ENCODE results near the gene PHLPP2.

PHLPP2 gene

DNA sequence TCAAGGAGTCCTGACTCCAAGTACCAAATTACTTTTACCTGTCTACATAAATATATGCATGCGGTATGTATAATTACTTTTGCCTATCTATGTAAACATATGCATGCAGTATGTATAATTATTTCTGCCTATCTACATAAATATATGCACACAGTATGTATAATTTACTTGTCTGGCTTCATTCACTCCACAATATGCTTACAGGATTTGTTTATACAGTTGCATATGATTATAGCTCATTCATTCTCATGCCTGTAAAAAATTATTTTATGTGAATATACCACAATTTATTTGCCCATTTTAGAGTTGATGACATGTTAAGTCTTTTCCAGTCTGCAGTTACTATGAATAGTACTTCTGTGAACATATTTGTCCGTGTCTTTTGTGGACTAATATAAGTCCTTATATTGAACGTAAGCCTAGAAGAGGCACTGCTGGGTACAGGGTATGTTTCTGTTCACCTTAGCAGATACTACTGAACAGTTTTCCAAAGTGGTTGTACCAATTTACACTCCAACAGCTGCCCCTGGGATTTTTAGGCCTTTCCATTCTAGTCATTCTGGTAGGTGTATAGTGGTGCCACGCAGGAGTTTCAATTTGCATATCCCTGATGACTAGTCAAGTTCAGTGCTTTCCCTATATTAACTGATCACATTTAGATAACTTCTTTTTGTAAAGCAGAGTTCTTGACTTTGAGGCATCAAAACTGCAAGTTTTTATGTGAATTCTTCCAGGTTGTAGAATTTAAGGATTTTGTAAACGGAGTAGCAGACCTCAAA, 51.5 kb downstream of the PHLPP2 start:
- no peak for DNase-seq (ENCODE audit: extremely low read depth, low read depth)
- TF ChIP-seq, protein P1, sequence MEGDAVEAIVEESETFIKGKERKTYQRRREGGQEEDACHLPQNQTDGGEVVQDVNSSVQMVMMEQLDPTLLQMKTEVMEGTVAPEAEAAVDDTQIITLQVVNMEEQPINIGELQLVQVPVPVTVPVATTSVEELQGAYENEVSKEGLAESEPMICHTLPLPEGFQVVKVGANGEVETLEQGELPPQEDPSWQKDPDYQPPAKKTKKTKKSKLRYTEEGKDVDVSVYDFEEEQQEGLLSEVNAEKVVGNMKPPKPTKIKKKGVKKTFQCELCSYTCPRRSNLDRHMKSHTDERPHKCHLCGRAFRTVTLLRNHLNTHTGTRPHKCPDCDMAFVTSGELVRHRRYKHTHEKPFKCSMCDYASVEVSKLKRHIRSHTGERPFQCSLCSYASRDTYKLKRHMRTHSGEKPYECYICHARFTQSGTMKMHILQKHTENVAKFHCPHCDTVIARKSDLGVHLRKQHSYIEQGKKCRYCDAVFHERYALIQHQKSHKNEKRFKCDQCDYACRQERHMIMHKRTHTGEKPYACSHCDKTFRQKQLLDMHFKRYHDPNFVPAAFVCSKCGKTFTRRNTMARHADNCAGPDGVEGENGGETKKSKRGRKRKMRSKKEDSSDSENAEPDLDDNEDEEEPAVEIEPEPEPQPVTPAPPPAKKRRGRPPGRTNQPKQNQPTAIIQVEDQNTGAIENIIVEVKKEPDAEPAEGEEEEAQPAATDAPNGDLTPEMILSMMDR (IDR thresholded peaks at IDR 0.05; ENCODE audit: low read depth, low read length, missing control alignments): no peak
- H3K4me3 ChIP-seq (replicated peaks; ENCODE audit: low read depth, low read length): no peak overlapping the region

DNA sequence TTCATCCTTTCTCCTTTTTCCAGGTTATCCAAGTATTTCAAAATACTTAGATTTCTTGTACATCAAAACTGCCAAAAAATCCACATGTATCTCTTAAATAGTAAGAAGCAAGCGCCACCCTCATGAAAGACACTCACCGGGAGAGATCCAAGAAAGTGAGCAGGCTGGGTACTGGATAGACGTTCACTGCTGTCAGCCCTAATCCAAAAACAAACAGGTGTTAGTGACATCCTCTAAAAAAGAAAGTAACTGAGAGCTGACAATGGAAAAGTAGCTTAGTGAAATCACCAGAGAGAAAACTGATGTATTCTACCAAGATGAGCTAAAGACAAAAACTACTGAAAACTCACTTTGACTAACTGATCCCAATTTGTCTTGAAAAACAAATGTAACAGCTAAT, 52.4 kb downstream of the PHLPP2 start:
- no peak for DNase-seq (ENCODE audit: extremely low read depth, low read depth)
- H3K4me3 ChIP-seq (replicated peaks; ENCODE audit: low read depth, low read length): no peak overlapping the region
- TF ChIP-seq, protein P1 (IDR thresholded peaks at IDR 0.05; ENCODE audit: low read depth, low read length, missing control alignments): no peak

DNA sequence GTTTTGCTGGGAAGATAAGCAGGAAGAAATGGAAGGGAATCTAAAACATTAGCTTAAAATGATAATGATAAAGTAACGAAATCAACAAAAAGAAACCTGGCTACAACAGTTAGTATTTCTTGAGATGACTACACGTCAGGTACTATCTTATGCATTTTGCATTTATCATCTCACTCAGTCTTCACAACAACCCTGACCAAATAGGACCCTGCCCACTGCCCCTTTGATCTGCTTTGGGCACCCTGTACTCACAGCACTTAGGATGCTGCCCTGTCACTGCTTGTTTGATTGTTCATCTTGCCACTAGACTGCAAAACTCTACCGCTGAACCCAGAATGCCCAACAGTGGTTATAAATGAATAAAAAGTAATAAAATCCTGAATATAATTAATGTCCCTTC, 53.3 kb downstream of the PHLPP2 start:
- TF ChIP-seq, protein P1 (IDR thresholded peaks at IDR 0.05; ENCODE audit: low read depth, low read length, missing control alignments): no peak
- no peak for DNase-seq (ENCODE audit: extremely low read depth, low read depth)
- no peak overlapping the region for H3K4me3 ChIP-seq (replicated peaks; ENCODE audit: low read depth, low read length)

DNA sequence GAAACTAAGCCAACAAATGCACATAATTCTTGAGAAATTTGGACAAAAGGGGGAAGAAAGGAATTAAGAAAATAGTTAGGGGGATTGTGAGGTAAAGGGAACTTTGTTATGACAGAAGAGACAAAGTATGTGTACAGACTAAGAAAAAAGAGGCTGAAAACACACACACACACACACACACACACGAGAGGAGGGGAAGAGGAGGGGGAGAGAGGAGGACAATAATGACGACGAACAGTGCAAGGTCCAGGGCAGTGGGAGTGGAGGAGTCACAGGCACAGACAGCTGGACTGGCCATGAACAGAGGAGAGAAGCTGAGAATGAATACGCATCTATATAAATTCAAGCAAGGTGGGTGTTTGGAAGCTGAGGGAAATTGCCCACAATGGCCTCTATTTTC, 54.0 kb downstream of the PHLPP2 start:
- DNase-seq (ENCODE audit: extremely low read depth, low read depth): no peak
- TF ChIP-seq, protein P1 (IDR thresholded peaks at IDR 0.05; ENCODE audit: low read depth, low read length, missing control alignments): no peak
- no peak overlapping the region for H3K4me3 ChIP-seq (replicated peaks; ENCODE audit: low read depth, low read length)

DNA sequence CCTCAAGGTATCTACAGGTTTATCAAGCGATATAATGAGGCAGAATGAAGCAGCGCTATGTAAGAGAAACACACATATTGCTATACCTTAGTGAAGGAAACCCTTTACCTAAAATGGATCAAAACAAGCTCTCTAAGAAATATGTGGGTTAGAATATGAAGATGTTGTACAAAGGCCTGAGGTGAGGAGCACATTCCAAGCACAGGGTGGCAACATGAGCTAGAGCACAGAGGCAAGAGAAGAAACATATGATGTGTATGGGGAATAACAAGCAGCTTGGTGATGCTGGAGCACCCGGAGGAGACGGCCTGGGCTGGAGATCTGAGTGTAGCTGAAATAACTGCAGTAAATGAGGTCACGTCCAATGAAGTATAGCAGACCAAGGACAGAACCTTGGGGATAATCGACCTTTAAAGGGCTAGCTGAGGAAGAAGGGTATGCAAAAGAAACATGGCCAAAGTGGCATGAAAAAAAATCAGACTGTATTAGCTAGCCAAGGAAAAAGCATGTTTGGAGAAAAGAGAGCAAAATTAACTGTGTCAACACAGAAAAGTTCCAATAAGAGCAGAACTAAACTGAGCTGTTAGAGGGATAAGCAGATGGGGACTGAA, 54.5 kb downstream of the PHLPP2 start:
- TF ChIP-seq, protein P1 (IDR thresholded peaks at IDR 0.05; ENCODE audit: low read depth, low read length, missing control alignments): no peak
- no peak for DNase-seq (ENCODE audit: extremely low read depth, low read depth)
- no peak overlapping the region for H3K4me3 ChIP-seq (replicated peaks; ENCODE audit: low read depth, low read length)

DNA sequence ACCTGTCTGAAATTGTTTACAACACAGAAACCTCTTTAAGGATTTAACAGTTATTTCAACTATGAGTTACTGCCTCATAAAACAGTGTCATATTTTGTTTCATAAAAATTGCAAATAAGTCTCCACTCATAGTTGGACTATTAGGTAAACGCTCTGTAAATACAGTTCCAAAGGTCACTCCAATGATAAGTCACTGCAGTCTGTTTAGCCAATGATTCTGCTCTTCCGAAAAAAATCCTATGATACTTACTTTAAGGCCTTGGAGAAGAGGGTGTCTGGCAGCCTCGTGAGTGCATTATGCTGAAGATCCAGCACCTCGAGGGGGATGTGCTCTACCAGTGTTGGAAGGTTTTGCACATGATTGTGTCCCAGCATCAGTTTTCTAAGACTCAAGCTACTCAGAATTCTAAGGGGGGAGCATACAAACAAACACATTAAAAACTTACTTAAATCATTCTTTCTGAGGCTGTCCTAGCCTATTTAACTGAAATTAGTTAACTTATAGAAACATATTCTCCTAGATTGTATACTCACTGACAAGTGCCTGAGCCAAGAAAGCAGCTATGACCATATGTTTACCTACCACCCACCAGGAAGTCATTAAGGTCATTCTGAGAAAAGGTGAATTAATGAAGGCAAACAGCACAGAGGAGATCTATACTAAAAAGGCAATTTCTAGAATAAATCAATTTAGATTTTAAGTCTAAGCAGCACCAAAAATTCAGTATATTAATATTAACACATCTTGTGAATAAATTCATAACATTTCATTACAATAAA, 57.4 kb downstream of the PHLPP2 start:
- no peak for DNase-seq (ENCODE audit: extremely low read depth, low read depth)
- TF ChIP-seq, protein P1 (IDR thresholded peaks at IDR 0.05; ENCODE audit: low read depth, low read length, missing control alignments): no peak
- H3K4me3 ChIP-seq (replicated peaks; ENCODE audit: low read depth, low read length): no peak overlapping the region
